Hepatocyte (in vitro differentiated cells): ENCODE data around the gene MS4A4E. TPM values are rescaled to one million over a fixed set of nuclear protein-coding genes. Genes with fewer than 3 reads are reported as not detected.
"Not testable (repeated sequence)": the region's sequence is repeated elsewhere in the genome, so short reads cannot be mapped to it uniquely, and the experiment has no call there.

Experiments used
- DNase-seq: peaks from one replicate; pipeline ENCODE4 v3.0.0-alpha.2; 2016; ENCODE audit warnings: low spot score
- H2AFZ ChIP-seq: fragments of 200-600 bp; sonication (generic); 2 replicates; pipeline ENCODE4 v1.6.0; 2016; ENCODE audit warnings: antibody characterized with exemption, mild to moderate bottlenecking
- H3K27ac ChIP-seq: fragments of 200-600 bp; sonication (generic); 2 replicates; pipeline ENCODE4 v1.5.1; 2016; ENCODE audit warnings: mild to moderate bottlenecking
- H3K27me3 ChIP-seq: fragments of 200-600 bp; sonication (generic); 2 replicates; pipeline ENCODE4 v1.6.1; 2016
- H3K36me3 ChIP-seq: fragments of 200-600 bp; sonication (generic); replicated peaks from 2 replicates; pipeline ENCODE4 v1.5.1; 2016; ENCODE audit warnings: low read depth; ENCODE audit not compliant: insufficient read depth
- H3K4me1 ChIP-seq: fragments of 200-600 bp; sonication (generic); 2 replicates; pipeline ENCODE4 v1.5.1; 2016; ENCODE audit warnings: mild to moderate bottlenecking, moderate library complexity; ENCODE audit not compliant: insufficient read depth
- H3K4me2 ChIP-seq: fragments of 200-600 bp; sonication (generic); 2 replicates; pipeline ENCODE4 v1.6.0; 2016
- H3K4me3 ChIP-seq: fragments of 200-600 bp; sonication (generic); 2 replicates; pipeline ENCODE4 v1.5.1; 2016; ENCODE audit warnings: mild to moderate bottlenecking
- H3K79me2 ChIP-seq: fragments of 200-600 bp; sonication (generic); 2 replicates; pipeline ENCODE4 v1.6.0; 2017; ENCODE audit warnings: mild to moderate bottlenecking
- H3K9me2 ChIP-seq: fragments of 200-600 bp; sonication (generic); replicated peaks from 2 replicates; pipeline ENCODE4 v1.6.0; 2017; ENCODE audit warnings: mild to moderate bottlenecking; ENCODE audit not compliant: insufficient read depth
- H3K9me3 ChIP-seq: fragments of 200-600 bp; sonication (generic); 2 replicates; pipeline ENCODE4 v1.5.1; 2016; ENCODE audit warnings: low read depth, mild to moderate bottlenecking
- H4K20me1 ChIP-seq: fragments of 200-600 bp; sonication (generic); 2 replicates; pipeline ENCODE4 v1.6.0; 2016; ENCODE audit warnings: mild to moderate bottlenecking; ENCODE audit not compliant: insufficient read depth, poor library complexity, severe bottlenecking
- EZH2 ChIP-seq: fragments of 200-600 bp; sonication (generic); IDR thresholded peaks from 2 replicates; pipeline ENCODE4 v1.6.1; 2016; ENCODE audit warnings: antibody characterized with exemption, mild to moderate bottlenecking, borderline replicate concordance
- EZH2phosphoT487 ChIP-seq: fragments of 200-600 bp; sonication (generic); IDR thresholded peaks from one replicate; pipeline ENCODE4 v1.6.1; 2018; ENCODE audit warnings: antibody characterized with exemption, mild to moderate bottlenecking, low read depth, moderate library complexity; ENCODE audit not compliant: unreplicated experiment, severe bottlenecking
- WGBS: methylation state at CpG from one replicate; pipeline ENCODE4 v1.1.6; 2016; ENCODE audit warnings: low lambda C conversion rate; ENCODE audit errors: missing lambda C conversion rate; 5-methylcytosine and 5-hydroxymethylcytosine counted together
- polyA plus RNA-seq: library from polyadenylated mRNA; unstranded; fragments of >200 nt; fragmentation: Nextera tagmentation; extraction: Ambion mirVana; gene quantifications from 2 replicates; pipeline ENCODE4 v1.2.1, GENCODE V29; 2016
- total RNA-seq: library from RNA; depleted of rRNA; stranded (reverse); fragments of >200 nt; gene quantifications from 2 replicates; pipeline ENCODE4 v1.2.3, GENCODE V29; 2014
- TF ChIP-seq, protein P1 (sequence below): fragments of 200-600 bp; sonication (generic); IDR thresholded peaks from 2 replicates; pipeline ENCODE4 v1.5.1; 2016; ENCODE audit warnings: antibody characterized with exemption, mild to moderate bottlenecking; ENCODE audit not compliant: poor library complexity

The MS4A4E gene
- total and polyA plus RNA-seq, 2 experiments from 2014 or later: not detected

DNA sequence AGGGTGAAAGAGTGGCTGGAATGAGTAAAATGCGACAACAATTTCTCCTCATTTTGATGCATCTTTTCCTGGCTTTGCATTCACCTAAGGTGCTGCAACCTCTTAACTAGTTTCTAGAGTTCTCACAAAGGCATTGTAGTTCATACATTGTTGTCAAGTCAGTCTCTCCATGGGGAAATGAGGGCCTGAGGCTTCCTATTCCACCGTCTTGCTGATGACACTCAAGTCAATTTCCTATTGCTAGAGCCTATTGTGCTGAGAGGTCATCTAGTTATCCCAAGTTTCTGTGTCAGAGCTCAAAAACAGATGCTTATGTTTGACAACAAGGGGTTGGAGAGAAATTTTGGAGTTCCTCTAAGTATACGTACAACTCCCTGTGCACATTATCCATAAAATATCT, 48.4 kb downstream of the MS4A4E start:
- H3K9me2 ChIP-seq: no peaks in the 10 kb centered on the region
- TF ChIP-seq, protein P1, sequence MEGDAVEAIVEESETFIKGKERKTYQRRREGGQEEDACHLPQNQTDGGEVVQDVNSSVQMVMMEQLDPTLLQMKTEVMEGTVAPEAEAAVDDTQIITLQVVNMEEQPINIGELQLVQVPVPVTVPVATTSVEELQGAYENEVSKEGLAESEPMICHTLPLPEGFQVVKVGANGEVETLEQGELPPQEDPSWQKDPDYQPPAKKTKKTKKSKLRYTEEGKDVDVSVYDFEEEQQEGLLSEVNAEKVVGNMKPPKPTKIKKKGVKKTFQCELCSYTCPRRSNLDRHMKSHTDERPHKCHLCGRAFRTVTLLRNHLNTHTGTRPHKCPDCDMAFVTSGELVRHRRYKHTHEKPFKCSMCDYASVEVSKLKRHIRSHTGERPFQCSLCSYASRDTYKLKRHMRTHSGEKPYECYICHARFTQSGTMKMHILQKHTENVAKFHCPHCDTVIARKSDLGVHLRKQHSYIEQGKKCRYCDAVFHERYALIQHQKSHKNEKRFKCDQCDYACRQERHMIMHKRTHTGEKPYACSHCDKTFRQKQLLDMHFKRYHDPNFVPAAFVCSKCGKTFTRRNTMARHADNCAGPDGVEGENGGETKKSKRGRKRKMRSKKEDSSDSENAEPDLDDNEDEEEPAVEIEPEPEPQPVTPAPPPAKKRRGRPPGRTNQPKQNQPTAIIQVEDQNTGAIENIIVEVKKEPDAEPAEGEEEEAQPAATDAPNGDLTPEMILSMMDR: no peak
- no peak for TF ChIP-seq EZH2phosphoT487
- WGBS: 71% methylated on average over 3 of the region's 3 CpGs
- H3K4me2 ChIP-seq: no peak overlapping the region
- no peaks in the 10 kb centered on the region for H3K9me3 ChIP-seq
- DNase-seq: no peak
- no peaks in the 10 kb centered on the region for H3K27me3 ChIP-seq
- no peaks in the 10 kb centered on the region for H3K4me1 ChIP-seq
- no peaks in the 10 kb centered on the region for H3K79me2 ChIP-seq
- H4K20me1 ChIP-seq: no peaks in the 10 kb centered on the region
- no peak overlapping the region for H2AFZ ChIP-seq
- H3K4me3 ChIP-seq: no peak overlapping the region
- H3K36me3 ChIP-seq: no peaks in the 10 kb centered on the region
- H3K27ac ChIP-seq: peak overlapping the region; percentile 19

DNA sequence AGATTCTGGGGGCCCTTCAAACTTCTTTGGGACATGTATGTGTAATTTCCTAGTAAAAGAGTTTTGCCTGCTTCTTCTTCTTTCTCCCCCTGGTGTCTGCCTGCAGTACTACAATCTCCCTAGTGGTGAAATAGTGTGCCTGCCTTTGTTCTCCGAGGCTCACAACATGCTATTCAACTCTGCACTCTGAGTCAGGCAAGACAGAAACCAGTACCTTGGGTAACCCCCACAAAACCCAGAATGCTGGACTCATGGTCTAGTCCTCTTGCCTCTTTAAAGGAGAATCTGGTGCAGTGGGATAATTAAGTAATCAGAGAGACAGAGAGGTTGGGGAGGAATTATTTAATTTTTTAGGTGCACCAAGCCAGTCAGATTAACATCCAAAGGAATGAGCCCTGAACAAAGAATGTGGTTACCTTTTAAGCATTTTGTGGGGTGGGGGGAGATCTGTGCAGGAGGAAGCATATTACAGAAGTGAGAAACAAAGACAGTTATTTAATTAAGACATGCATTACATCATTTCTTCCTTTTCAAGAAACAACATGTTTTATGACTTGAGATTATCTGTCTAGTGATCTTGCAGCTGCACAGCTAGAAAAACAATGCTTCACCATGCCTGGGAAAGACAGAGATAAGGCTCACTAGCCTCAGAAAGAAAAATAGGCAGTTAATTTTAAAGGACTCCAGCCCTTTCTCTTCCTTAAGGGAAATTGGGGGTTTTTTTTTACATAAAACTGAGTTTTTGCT, 49.1 kb downstream of the MS4A4E start:
- no peak overlapping the region for H3K4me2 ChIP-seq
- peak overlapping the region; percentile 42 for H3K27ac ChIP-seq
- no peaks in the 10 kb centered on the region for H3K9me2 ChIP-seq
- H3K9me3 ChIP-seq: no peaks in the 10 kb centered on the region
- WGBS: 36% methylated on average over 1 of the region's 1 CpG
- H3K4me1 ChIP-seq: no peaks in the 10 kb centered on the region
- H2AFZ ChIP-seq: no peak overlapping the region
- no peak overlapping the region for H3K4me3 ChIP-seq
- no peaks in the 10 kb centered on the region for H3K27me3 ChIP-seq
- no peaks in the 10 kb centered on the region for H3K79me2 ChIP-seq
- no peak for TF ChIP-seq EZH2
- TF ChIP-seq EZH2phosphoT487: no peak
- TF ChIP-seq, protein P1: peak; percentile 45
- H3K36me3 ChIP-seq: no peaks in the 10 kb centered on the region
- DNase-seq: peak; percentile 66
- no peaks in the 10 kb centered on the region for H4K20me1 ChIP-seq

DNA sequence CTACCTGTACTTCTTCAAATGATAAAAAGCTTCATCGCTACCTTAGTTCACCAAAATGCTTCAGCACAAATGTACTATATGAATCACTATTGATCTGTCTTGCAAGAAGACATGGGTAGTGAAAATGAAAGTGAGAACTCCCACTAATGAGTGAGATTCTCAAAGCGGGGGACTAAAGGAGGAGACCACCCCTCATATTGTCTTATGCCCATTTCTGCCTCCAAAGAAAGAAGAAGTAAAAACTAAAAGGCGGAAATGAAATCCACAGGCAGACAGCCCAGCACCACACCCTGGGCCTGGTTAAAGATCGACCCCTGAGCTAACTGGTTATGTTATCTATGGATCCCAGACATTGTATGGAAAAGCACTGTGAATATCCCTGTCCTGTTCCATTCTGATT, 50.4 kb downstream of the MS4A4E start:
- DNase-seq, H3K4me3 ChIP-seq, H3K9me2 ChIP-seq, H3K27me3 ChIP-seq, H2AFZ ChIP-seq, H3K36me3 ChIP-seq, H4K20me1 ChIP-seq, H3K79me2 ChIP-seq, H3K4me2 ChIP-seq, H3K4me1 ChIP-seq, H3K9me3 ChIP-seq, H3K27ac ChIP-seq: not testable (repeated sequence)
- 84% methylated on average over 4 of the region's 4 CpGs for WGBS

DNA sequence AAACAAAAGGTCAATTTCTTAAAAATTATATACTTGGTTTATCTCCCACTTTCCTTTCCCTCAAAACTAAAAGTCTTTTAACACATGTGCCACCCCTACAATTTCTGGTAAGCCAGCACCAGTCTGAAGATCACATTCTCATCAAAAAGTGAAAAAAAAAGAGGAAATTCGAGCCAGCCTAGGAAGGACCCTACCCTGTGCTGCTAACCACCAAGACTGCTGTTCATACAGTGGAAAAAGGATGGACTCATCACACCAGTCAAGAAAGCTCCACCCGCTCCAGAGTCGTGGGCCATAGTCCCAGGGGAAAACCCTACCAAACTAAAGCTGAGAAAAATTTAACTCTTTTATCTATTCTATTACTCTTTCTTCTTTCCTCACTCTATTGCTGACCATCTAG, 54.5 kb downstream of the MS4A4E start:
- H3K9me2 ChIP-seq, H3K27ac ChIP-seq, H3K4me2 ChIP-seq, H3K4me3 ChIP-seq, H3K9me3 ChIP-seq, H2AFZ ChIP-seq, H3K4me1 ChIP-seq, H3K27me3 ChIP-seq, DNase-seq, H4K20me1 ChIP-seq, H3K79me2 ChIP-seq, H3K36me3 ChIP-seq: not testable (repeated sequence)
- WGBS: 61% methylated on average over 3 of the region's 3 CpGs

DNA sequence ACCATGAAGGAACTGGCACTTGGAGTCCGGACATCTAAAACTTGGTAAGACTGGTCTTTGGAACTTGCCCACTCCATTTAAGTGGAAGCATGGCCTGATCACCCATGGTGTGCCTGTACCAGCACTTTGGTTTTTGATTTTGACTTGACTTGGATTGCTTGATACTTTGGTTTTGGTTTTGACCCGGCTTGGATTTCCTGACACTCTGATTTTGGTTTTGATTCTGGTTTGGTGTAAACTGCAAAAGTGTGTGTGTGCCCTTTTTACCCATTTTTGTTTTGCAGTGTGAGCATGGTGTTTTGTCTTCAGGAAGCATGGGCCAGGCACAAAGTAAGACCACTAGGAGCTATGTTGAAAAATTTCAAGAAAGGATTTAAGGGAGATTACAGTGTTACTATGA, 56.8 kb downstream of the MS4A4E start:
- not testable (repeated sequence) for DNase-seq, H3K4me3 ChIP-seq, H3K4me2 ChIP-seq, H3K79me2 ChIP-seq, H3K27me3 ChIP-seq, H4K20me1 ChIP-seq, H3K36me3 ChIP-seq, H3K27ac ChIP-seq, H3K4me1 ChIP-seq, H3K9me3 ChIP-seq, H3K9me2 ChIP-seq, H2AFZ ChIP-seq
- WGBS: 90% methylated on average over 2 of the region's 2 CpGs

DNA sequence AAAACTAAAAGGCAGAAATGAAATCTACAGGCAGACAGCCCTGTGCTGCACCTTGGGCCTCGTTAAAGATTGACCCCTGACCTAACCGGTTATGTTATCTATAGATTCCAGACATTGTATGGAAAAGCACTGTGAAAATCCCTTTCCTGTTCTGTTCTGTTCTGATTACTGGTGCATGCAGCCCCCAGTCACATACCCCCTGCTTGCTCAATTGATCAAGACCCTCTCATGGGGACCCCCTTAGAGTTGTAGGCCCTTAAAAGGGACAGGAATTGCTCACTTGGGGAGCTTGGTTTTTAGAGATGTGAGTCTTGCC, 57.5 kb downstream of the MS4A4E start:
- H3K27me3 ChIP-seq, H3K36me3 ChIP-seq, DNase-seq, H3K79me2 ChIP-seq, H3K4me2 ChIP-seq, H3K4me1 ChIP-seq, H3K9me2 ChIP-seq, H2AFZ ChIP-seq, H3K4me3 ChIP-seq, H4K20me1 ChIP-seq, H3K9me3 ChIP-seq, H3K27ac ChIP-seq: not testable (repeated sequence)
- 47% methylated on average over 2 of the region's 2 CpGs for WGBS
